SU-DHL-6 (cell line): ENCODE results near the gene FBXL12.
"Not testable (repeated sequence)": the region's sequence is repeated elsewhere in the genome, so short reads cannot be mapped to it uniquely, and the experiment has no call there.

Experiments used
- EZH2phosphoT487 ChIP-seq: fragments of 200-600 bp; sonication (generic), shearing (Covaris generic); conservative IDR thresholded peaks from 2 replicates; pipeline ENCODE4 v1.6.1; 2018; ENCODE audit warnings: mild to moderate bottlenecking, antibody characterized with exemption, low read length, moderate library complexity, mixed read lengths
- TF ChIP-seq, protein P1 (sequence below): fragments of 200-600 bp; sonication (generic); IDR thresholded peaks from one replicate; pipeline ENCODE4 v1.5.1; 2017; ENCODE audit warnings: antibody characterized with exemption, mild to moderate bottlenecking, low read length, moderate library complexity; ENCODE audit not compliant: insufficient read depth, poor library complexity, severe bottlenecking

- TF ChIP-seq, protein P1, sequence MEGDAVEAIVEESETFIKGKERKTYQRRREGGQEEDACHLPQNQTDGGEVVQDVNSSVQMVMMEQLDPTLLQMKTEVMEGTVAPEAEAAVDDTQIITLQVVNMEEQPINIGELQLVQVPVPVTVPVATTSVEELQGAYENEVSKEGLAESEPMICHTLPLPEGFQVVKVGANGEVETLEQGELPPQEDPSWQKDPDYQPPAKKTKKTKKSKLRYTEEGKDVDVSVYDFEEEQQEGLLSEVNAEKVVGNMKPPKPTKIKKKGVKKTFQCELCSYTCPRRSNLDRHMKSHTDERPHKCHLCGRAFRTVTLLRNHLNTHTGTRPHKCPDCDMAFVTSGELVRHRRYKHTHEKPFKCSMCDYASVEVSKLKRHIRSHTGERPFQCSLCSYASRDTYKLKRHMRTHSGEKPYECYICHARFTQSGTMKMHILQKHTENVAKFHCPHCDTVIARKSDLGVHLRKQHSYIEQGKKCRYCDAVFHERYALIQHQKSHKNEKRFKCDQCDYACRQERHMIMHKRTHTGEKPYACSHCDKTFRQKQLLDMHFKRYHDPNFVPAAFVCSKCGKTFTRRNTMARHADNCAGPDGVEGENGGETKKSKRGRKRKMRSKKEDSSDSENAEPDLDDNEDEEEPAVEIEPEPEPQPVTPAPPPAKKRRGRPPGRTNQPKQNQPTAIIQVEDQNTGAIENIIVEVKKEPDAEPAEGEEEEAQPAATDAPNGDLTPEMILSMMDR = not testable (repeated sequence)
- not testable (repeated sequence) for TF ChIP-seq EZH2phosphoT487
Observed at GRCh38 chr19:9784163-9784496, 34.7 kb downstream of the FBXL12 start.
